ENCODE data around the gene KRT33A. TPM values are rescaled to one million over a fixed set of nuclear protein-coding genes. Genes with fewer than 3 reads are reported as not detected.

The KRT33A gene
- total RNA-seq, 1 experiment from 2014 or later = not detected

DNA sequence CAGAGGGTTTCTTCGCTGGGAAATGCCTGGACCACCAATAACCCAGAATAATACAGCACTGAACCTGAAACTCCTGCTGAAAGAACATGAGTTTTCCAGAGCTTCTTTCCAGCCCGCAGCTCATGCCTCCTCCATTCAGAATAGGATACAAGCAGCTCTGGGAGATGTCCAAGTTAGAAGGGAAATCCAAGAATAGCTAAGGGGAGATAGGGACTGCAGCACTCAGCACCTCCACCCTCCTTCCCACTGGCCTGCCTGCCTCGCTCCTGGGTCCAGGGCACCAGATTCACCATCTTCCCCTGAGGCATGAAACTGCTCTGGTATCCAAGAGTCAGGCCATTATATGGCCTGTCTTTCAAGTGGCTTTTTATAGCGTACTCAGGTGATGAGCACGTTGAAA lies 42.7 kb upstream of the KRT33A start:
- H4K20me1 ChIP-seq (ENCODE audit: insufficient read depth) = no peaks in the 10 kb centered on the region
- no peaks in the 10 kb centered on the region for H3F3A ChIP-seq (ENCODE audit: insufficient read depth, low read depth)
- intact Hi-C loops (cut with micrococcal nuclease; ENCODE audit: unreplicated experiment) = no loop called here
- H3K9me2 ChIP-seq (ENCODE audit: insufficient read depth) = no peaks in the 10 kb centered on the region
- no peak for DNase-seq
- H3K27ac ChIP-seq = no peak overlapping the region
- ChIA-PET CTCF (no interaction called here), POLR2A (ENCODE audit: unreplicated experiment) (interaction anchor here (0.7 kb wide), 1 partner anchor 491 kb away, joined by 3 read pairs; no protein-coding TSS in a partner anchor)
- H2AFZ ChIP-seq = no peak overlapping the region
- no TSS peak for BruUV-seq (replicated peaks)
- peaks cover 21% of the 10 kb centered on the region for H3K4me1 ChIP-seq (replicated peaks; ENCODE audit: insufficient read depth)
- TF ChIP-seq, protein P1, sequence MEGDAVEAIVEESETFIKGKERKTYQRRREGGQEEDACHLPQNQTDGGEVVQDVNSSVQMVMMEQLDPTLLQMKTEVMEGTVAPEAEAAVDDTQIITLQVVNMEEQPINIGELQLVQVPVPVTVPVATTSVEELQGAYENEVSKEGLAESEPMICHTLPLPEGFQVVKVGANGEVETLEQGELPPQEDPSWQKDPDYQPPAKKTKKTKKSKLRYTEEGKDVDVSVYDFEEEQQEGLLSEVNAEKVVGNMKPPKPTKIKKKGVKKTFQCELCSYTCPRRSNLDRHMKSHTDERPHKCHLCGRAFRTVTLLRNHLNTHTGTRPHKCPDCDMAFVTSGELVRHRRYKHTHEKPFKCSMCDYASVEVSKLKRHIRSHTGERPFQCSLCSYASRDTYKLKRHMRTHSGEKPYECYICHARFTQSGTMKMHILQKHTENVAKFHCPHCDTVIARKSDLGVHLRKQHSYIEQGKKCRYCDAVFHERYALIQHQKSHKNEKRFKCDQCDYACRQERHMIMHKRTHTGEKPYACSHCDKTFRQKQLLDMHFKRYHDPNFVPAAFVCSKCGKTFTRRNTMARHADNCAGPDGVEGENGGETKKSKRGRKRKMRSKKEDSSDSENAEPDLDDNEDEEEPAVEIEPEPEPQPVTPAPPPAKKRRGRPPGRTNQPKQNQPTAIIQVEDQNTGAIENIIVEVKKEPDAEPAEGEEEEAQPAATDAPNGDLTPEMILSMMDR (conservative IDR thresholded peaks at IDR 0.05) = no peak
- no peak for TF ChIP-seq EZH2 (IDR thresholded peaks at IDR 0.05; ENCODE audit: low read depth)
- H3K9me3 ChIP-seq (ENCODE audit: insufficient read depth, low read depth) = no peaks in the 10 kb centered on the region
- H3K79me2 ChIP-seq (ENCODE audit: low read depth) = no peaks in the 10 kb centered on the region
- no peak overlapping the region for H3K4me3 ChIP-seq
- H3K36me3 ChIP-seq (ENCODE audit: low read depth) = no peaks in the 10 kb centered on the region
- H3K27me3 ChIP-seq (ENCODE audit: insufficient read depth, low read depth) = no peaks in the 10 kb centered on the region
- H3K4me2 ChIP-seq = no peak overlapping the region

DNA sequence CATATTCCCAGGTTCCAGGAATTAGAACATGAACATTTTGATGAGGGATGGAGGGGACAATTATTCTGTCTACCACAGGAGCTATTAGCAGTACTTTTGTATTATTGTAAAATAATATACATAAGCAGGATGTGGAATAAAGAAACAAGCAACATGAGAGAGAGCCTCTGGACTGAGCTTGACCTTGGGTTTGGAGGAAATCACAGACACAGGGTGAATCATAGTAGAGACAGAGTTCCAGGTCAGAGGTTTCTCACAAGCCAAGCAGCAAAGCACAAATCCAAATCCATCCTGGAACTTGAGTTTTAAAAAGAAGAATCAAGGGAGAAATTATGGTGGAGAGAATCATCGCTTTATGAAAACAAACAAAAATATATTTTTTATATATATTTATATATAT lies 41.6 kb upstream of the KRT33A start:
- no peak overlapping the region for H3K4me3 ChIP-seq
- no peaks in the 10 kb centered on the region for H3K27me3 ChIP-seq (ENCODE audit: insufficient read depth, low read depth)
- no peaks in the 10 kb centered on the region for H3F3A ChIP-seq (ENCODE audit: insufficient read depth, low read depth)
- DNase-seq = no peak
- no peaks in the 10 kb centered on the region for H4K20me1 ChIP-seq (ENCODE audit: insufficient read depth)
- H3K9me2 ChIP-seq (ENCODE audit: insufficient read depth) = no peaks in the 10 kb centered on the region
- peaks cover 21% of the 10 kb centered on the region for H3K4me1 ChIP-seq (replicated peaks; ENCODE audit: insufficient read depth)
- POLR2A ChIA-PET (ENCODE audit: unreplicated experiment) = interaction anchor here (0.6 to 0.7 kb wide), 3 partner anchors 12 to 136 kb away, joined by 3 to 5 read pairs (median 5); no protein-coding TSS in a partner anchor
- H2AFZ ChIP-seq = no peak overlapping the region
- TF ChIP-seq, protein P1 (conservative IDR thresholded peaks at IDR 0.05) = no peak
- TF ChIP-seq EZH2 (IDR thresholded peaks at IDR 0.05; ENCODE audit: low read depth) = no peak
- CTCF ChIA-PET = no interaction called here
- intact Hi-C loops (cut with micrococcal nuclease; ENCODE audit: unreplicated experiment) = no loop called here
- H3K36me3 ChIP-seq (ENCODE audit: low read depth) = no peaks in the 10 kb centered on the region
- BruUV-seq (replicated peaks) = no TSS peak
- no peak overlapping the region for H3K4me2 ChIP-seq
- 0 out of 2 replicates have a peak overlapping the region, but pooled peaks have one; percentile 25 for H3K27ac ChIP-seq
- peaks cover 4% of the 10 kb centered on the region; the same call in 1 of the 2 replicates for H3K9me3 ChIP-seq (ENCODE audit: insufficient read depth, low read depth)
- no peaks in the 10 kb centered on the region for H3K79me2 ChIP-seq (ENCODE audit: low read depth)

DNA sequence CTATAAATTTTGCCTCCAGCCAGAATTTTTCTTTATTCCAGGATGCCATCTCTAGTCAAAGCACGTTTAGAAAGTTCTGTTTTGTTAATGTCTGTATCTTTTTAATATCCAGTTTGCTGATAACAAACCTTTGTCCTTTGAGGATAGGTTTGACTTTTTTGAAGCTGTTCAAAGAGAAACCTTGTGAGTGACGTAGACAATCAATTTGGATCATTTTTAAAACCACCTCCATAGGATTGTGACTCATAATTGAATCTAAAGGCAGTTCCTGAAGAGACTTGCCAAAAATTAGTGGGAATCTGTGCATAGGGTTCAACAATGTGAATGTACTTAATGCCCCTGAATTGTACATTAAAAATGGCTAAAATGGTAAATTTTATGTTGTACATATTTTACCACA lies 40.9 kb upstream of the KRT33A start:
- no peaks in the 10 kb centered on the region for H3F3A ChIP-seq (ENCODE audit: insufficient read depth, low read depth)
- BruUV-seq (replicated peaks) = no TSS peak
- no peak overlapping the region for H2AFZ ChIP-seq
- ChIA-PET CTCF (no interaction called here), POLR2A (ENCODE audit: unreplicated experiment) (no interaction called here)
- intact Hi-C loops (cut with micrococcal nuclease; ENCODE audit: unreplicated experiment) = no loop called here
- no peaks in the 10 kb centered on the region for H3K27me3 ChIP-seq (ENCODE audit: insufficient read depth, low read depth)
- H3K4me1 ChIP-seq (replicated peaks; ENCODE audit: insufficient read depth) = peaks cover 21% of the 10 kb centered on the region
- DNase-seq = no peak
- H3K36me3 ChIP-seq (ENCODE audit: low read depth) = no peaks in the 10 kb centered on the region
- no peak overlapping the region for H3K4me3 ChIP-seq
- no peak overlapping the region for H3K27ac ChIP-seq
- TF ChIP-seq, protein P1 (conservative IDR thresholded peaks at IDR 0.05) = no peak
- TF ChIP-seq EZH2 (IDR thresholded peaks at IDR 0.05; ENCODE audit: low read depth) = no peak
- no peak overlapping the region for H3K4me2 ChIP-seq
- no peaks in the 10 kb centered on the region for H4K20me1 ChIP-seq (ENCODE audit: insufficient read depth)
- H3K9me2 ChIP-seq (ENCODE audit: insufficient read depth) = no peaks in the 10 kb centered on the region
- H3K9me3 ChIP-seq (ENCODE audit: insufficient read depth, low read depth) = peaks cover 8% of the 10 kb centered on the region
- H3K79me2 ChIP-seq (ENCODE audit: low read depth) = no peaks in the 10 kb centered on the region

Data from PC-9 (cell line).